Ectodermal cell (in vitro differentiated cells): Measurements from ENCODE around the gene EIF4E1B.
A peak's percentile ranks its signal among the peaks of the same experiment; 100 is the strongest.

Source experiments
- H3K27ac ChIP-seq: 2 replicates; pipeline ENCODE4 v1.7.0; 2013; ENCODE audit warnings: mild to moderate bottlenecking, low read depth, low read length; ENCODE audit not compliant: insufficient read depth, poor library complexity, severe bottlenecking
- H3K27me3 ChIP-seq: 2 replicates; pipeline ENCODE4 v1.7.0; 2013; ENCODE audit warnings: mild to moderate bottlenecking, low read length; ENCODE audit not compliant: insufficient read depth, control insufficient read depth, poor library complexity, severe bottlenecking
- H3K36me3 ChIP-seq: one replicate; pipeline ENCODE4 v1.7.0; 2013; ENCODE audit warnings: low read length; ENCODE audit not compliant: control insufficient read depth, insufficient read depth
- H3K4me1 ChIP-seq: one replicate; pipeline ENCODE4 v1.7.0; 2013; ENCODE audit warnings: low read length; ENCODE audit not compliant: control insufficient read depth, insufficient read depth
- H3K4me3 ChIP-seq: 2 replicates; pipeline ENCODE4 v1.7.0; 2013; ENCODE audit warnings: low read depth, low read length, control low read depth; ENCODE audit not compliant: insufficient read depth
- H3K9me3 ChIP-seq: 2 replicates; pipeline ENCODE4 v1.7.0; 2013; ENCODE audit warnings: mild to moderate bottlenecking, low read length, moderate library complexity; ENCODE audit not compliant: control insufficient read depth
- WGBS, 2 experiments: methylation state at CpG; one replicate each; pipeline ENCODE4 v1.1.7; 2013; ENCODE audit warnings: missing lambda C conversion rate in 2 of 2; 5-methylcytosine and 5-hydroxymethylcytosine counted together

EIF4E1B gene

GRCh38 chr5:176606032-176606431 lies 24.4 kb upstream of the EIF4E1B start:
- no peaks in the 10 kb centered on the region for H3K9me3 ChIP-seq
- no peak overlapping the region for H3K4me3 ChIP-seq
- H3K4me1 ChIP-seq: no peaks in the 10 kb centered on the region
- no peaks in the 10 kb centered on the region for H3K36me3 ChIP-seq
- no peak overlapping the region for H3K27ac ChIP-seq
- WGBS, 2 experiments: 70 to 71% methylated on average over 3 of the region's 3 CpGs
- H3K27me3 ChIP-seq: peaks cover 17% of the 10 kb centered on the region

GRCh38 chr5:176606875-176607274 lies 23.6 kb upstream of the EIF4E1B start:
- Histone ChIP-seq H3K27me3 (peaks cover 24% of the 10 kb centered on the region), H3K4me1 (no peaks in the 10 kb centered on the region), H3K4me3 (no peak overlapping the region), H3K36me3 (no peaks in the 10 kb centered on the region), H3K9me3 (no peaks in the 10 kb centered on the region), H3K27ac (no peak overlapping the region)
- WGBS, 2 experiments: 92 to 94% methylated on average over 3 of the region's 3 CpGs

DNA sequence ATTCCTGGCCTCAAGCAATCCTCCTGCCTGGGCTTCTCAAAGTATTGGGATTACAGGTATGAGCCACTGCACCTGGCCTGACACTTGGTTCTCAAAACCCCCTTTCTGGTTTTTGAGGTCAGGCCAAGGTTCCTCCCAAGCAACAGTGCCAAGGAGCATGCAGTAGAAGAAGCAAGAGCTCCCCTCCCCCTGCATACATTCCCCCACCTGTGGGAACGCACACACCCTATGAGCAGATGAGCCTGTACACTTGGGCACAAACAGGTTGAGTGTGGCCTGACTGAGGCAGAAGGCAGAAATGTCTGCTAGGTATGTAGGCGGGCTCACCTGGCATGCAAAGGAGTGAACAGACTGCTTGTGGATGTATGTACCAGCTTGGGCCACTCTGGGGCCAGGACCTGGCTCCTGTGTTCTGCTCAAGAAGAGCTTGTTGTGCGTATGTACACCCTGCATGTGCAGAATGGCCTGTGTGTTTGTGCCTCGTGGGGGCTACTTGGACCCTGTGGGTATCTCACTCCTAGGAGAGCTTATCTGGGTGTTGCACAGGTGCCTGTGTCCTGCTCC lies 22.3 kb upstream of the EIF4E1B start:
- Histone ChIP-seq H3K36me3 (no peaks in the 10 kb centered on the region), H3K27me3 (peaks cover 25% of the 10 kb centered on the region), H3K27ac (no peak overlapping the region), H3K9me3 (no peaks in the 10 kb centered on the region), H3K4me1 (no peaks in the 10 kb centered on the region), H3K4me3 (no peak overlapping the region)
- WGBS, 2 experiments: 96 to 97% methylated on average over 4 of the region's 4 CpGs

- Histone ChIP-seq H3K36me3 (no peaks in the 10 kb centered on the region), H3K4me1 (no peaks in the 10 kb centered on the region), H3K9me3 (no peaks in the 10 kb centered on the region), H3K4me3 (peak overlapping the region; percentile 52), H3K27me3 (peaks cover 30% of the 10 kb centered on the region), H3K27ac (no peak overlapping the region)
- WGBS, 2 experiments: 33 to 34% methylated on average over 46 of the region's 46 CpGs
Measured at GRCh38 chr5:176608937-176609723, 21.3 kb upstream of the EIF4E1B start.

- no peak within 1 kb of the TSS for H3K27ac ChIP-seq
- 0% methylated on average over 101 of the region's 101 CpGs for WGBS, 2 experiments
- peak within 1 kb of the TSS; percentile 52 for H3K4me3 ChIP-seq
- H3K36me3 ChIP-seq: no peaks in the 10 kb centered on the region
- peaks cover 30% of the 10 kb centered on the region for H3K27me3 ChIP-seq
- no peaks in the 10 kb centered on the region for H3K4me1 ChIP-seq
- no peaks in the 10 kb centered on the region for H3K9me3 ChIP-seq
Measured at GRCh38 chr5:176609724-176610434, 20.6 kb upstream of the EIF4E1B start, which contains the start of gene GPRIN1. TSS of gene GPRIN1 (minus strand) at chr5:176610156. CDS start at chr5:176599834, 10,322 bp downstream.

- 1% methylated on average over 24 to 30 of the region's 31 CpGs for WGBS, 2 experiments
- Histone ChIP-seq H3K36me3 (no peaks in the 10 kb centered on the region), H3K27ac (no peak overlapping the region)
Measured at GRCh38 chr5:176610435-176610773, 20.1 kb upstream of the EIF4E1B start.

GRCh38 chr5:176611435-176611834 lies 19.0 kb upstream of the EIF4E1B start:
- Histone ChIP-seq H3K4me1 (no peaks in the 10 kb centered on the region), H3K36me3 (no peaks in the 10 kb centered on the region), H3K9me3 (no peaks in the 10 kb centered on the region), H3K27ac (no peak overlapping the region), H3K27me3 (peaks cover 35% of the 10 kb centered on the region), H3K4me3 (no peak overlapping the region)
- WGBS, 2 experiments: 19% methylated on average over 10 of the region's 10 CpGs

More at GRCh38 chr5:176610435-176610773, 20.1 kb upstream of the EIF4E1B start:
- Histone ChIP-seq H3K27me3 (peaks cover 32% of the 10 kb centered on the region), H3K4me1 (no peaks in the 10 kb centered on the region), H3K4me3 (peak overlapping the region; percentile 52), H3K9me3 (no peaks in the 10 kb centered on the region)

DNA sequence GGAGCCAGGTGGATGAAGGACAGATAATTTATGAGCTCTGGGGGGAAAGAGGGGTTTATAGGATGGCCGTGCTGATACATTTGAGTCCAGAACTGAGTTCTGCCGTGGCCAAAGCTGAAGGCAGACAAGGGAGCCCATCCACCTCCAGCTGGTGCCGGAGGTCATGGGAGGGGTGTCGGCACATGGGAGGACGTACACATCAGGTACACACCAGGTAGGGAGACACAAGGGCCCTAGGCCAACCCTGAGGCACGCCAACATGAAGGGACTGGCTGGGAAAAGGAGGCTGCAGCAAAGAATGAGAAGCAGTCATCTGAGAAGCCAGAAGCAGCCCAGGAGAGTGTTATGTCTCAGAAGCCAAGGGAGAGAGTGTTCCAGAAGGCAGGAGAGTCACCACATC lies 18.5 kb upstream of the EIF4E1B start:
- no peaks in the 10 kb centered on the region for H3K4me1 ChIP-seq
- peaks cover 40% of the 10 kb centered on the region for H3K27me3 ChIP-seq
- 89 to 92% methylated on average over 6 of the region's 6 CpGs for WGBS, 2 experiments
- H3K9me3 ChIP-seq: no peaks in the 10 kb centered on the region
- H3K4me3 ChIP-seq: no peak overlapping the region
- H3K27ac ChIP-seq: no peak overlapping the region
- no peaks in the 10 kb centered on the region for H3K36me3 ChIP-seq

- 74 to 78% methylated on average over 2 of the region's 2 CpGs for WGBS, 2 experiments
- Histone ChIP-seq H3K4me1 (no peaks in the 10 kb centered on the region), H3K27me3 (peaks cover 48% of the 10 kb centered on the region), H3K9me3 (no peaks in the 10 kb centered on the region), H3K27ac (no peak overlapping the region), H3K4me3 (no peak overlapping the region), H3K36me3 (no peaks in the 10 kb centered on the region)
Measured at GRCh38 chr5:176612855-176613254, 17.6 kb upstream of the EIF4E1B start.

DNA sequence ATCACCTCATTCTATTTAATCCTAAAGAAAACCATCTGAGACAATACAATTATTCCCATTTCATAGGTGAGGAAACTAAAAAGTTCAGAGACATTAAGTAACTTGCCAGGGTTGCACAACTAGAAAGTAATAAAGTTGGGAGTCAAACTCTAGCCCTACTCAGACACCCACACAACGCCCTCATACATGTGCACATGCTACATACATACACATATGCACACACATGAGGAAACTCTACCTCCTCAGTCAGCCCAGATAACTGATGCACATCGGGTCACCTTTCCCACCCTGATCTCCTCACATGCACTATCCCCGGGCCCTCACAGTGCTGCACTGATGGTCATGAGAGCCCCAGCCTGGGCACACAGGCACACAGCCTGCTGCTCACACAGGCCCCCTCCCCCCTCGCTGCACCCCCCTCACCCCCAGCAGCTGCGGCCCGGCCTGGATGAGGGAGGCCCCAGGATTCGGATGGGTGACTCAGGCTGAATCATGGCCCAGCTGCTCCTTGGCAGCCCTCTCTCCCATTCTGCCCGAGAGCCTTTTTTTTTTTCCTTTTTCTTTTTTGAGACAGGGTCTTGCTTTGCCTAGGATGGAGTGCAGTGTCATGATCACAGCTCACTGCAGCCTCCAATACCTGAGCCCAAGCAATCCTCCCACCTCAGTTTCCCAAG lies 15.5 kb upstream of the EIF4E1B start:
- H3K36me3 ChIP-seq: no peaks in the 10 kb centered on the region
- peaks cover 5% of the 10 kb centered on the region for H3K4me1 ChIP-seq
- peaks cover 60% of the 10 kb centered on the region for H3K27me3 ChIP-seq
- H3K27ac ChIP-seq: no peak overlapping the region
- 74 to 80% methylated on average over 7 to 8 of the region's 8 CpGs for WGBS, 2 experiments
- H3K9me3 ChIP-seq: no peaks in the 10 kb centered on the region
- no peak overlapping the region for H3K4me3 ChIP-seq
